GM18519 (cell line): ENCODE results near the gene DBF4B.

Experiments used
- ATAC-seq: cut with Tn5 transposase; IDR thresholded peaks from one replicate; pipeline ENCODE4 v1.9.1; 2021; ENCODE audit warnings: mild to moderate bottlenecking, moderate library complexity; ENCODE audit not compliant: unreplicated experiment, low FRiP score

The DBF4B gene

DNA sequence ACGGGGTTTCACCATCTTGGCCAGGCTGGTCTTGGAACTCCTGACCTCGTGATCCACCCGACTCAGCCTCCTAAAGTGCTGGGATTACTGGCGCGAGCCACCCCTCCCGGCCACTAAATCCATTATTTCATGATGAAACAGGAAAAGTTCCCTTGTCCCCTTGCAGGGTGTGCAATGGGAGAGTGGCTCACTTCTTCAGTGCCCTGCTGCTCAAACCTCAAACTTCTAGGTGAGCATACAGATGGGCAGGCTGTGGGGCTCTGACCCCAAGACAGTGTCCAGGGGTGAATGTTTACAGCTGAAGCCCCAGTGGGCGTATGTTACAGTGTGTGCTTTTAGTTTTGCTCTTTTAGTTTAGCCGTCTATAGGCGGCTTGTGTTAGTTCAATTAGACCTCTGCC, 87.0 kb downstream of the DBF4B start:
- ATAC-seq = no peak

GRCh38 chr17:44795928-44796327, 87.5 kb downstream of the DBF4B start:
- ATAC-seq = no peak

DNA sequence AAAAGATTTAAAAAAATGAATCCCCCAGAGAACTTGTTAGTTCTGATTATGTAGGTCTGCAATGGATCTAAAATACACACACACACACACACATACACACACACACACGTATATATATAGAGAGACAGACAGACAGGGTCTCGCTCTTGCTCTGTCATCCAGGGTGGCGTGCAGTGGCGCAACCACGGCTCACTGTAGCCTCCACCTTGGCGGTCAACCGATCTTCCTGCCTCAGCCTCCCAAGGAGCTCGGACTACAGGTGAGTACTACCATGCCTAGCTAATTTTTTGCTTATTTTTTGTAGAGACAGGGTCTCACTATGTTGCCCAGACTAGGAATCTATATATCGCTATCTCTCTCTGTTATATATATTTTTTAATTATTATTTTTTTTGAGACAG, 88.3 kb downstream of the DBF4B start:
- ATAC-seq = no peak

GRCh38 chr17:44797802-44798201, 89.3 kb downstream of the DBF4B start:
- no peak for ATAC-seq

DNA sequence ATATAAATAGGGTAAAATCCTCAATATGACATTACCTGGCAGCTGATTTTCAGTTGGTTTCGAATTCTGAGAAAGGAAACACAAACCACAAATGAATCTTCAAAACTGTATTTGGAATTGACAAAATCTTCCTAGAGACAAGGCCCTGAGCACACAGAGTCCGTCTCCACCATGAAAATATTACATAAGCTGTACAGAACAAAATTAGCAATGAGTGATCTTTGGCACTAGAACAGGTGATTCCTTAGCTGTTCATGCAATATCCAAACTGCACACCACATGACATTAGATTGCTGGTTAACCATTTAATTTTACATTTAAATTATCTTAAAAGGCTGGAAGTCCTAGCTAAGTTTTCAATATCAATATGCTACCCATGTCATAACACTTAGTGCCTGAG, 89.9 kb downstream of the DBF4B start:
- ATAC-seq = no peak
